HTERT RPE-1 (cell line): ENCODE results near the gene LRRC27.
"Not testable (repeated sequence)": the region's sequence is repeated elsewhere in the genome, so short reads cannot be mapped to it uniquely, and the experiment has no call there.

Source experiments
- in situ Hi-C: fragments of 300-500 bp; cut with MboI; formaldehyde crosslinking; loops from 4 replicates; pipeline ENCODE4 v1.14.3; 2020; ENCODE audit warnings: low sequenced_read_pairs

Gene LRRC27

GRCh38 chr10:132336064-132336746 is 4.2 kb downstream of the LRRC27 start:
- in situ Hi-C loops: no loop called here

DNA sequence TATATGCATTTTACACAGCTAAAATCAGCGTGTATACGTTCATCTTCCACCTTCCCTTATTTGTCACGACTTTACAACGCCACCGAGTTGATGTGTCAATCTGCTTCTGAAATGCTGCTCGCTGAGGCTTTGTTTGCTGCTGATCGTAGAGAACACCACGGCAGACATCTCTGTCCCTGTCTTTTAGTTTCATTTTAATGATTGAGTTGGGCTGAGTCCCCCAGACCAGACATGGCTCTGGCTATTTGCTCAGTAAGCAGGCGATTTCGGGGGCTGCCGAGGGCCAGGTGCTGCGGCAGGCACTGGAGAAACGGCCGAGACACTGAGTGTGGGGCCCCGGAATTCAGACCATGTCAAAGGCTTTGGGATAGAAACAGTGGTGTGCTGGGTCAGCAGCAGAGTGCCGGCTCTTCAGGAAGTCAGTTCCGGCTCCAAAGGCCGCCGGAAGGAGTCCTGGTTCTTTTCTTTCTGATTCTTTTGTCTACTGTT is 5.0 kb downstream of the LRRC27 start:
- in situ Hi-C loops: no loop called here

GRCh38 chr10:132337854-132338253 is 5.9 kb downstream of the LRRC27 start:
- in situ Hi-C loops: not testable (repeated sequence)

- in situ Hi-C loops: no loop called here
Observed at GRCh38 chr10:132338876-132339275, 6.9 kb downstream of the LRRC27 start.

- in situ Hi-C loops: no loop called here
Observed at GRCh38 chr10:132339276-132339675, 7.3 kb downstream of the LRRC27 start.

- in situ Hi-C loops: no loop called here
Observed at GRCh38 chr10:132341017-132341416, 9.0 kb downstream of the LRRC27 start.

GRCh38 chr10:132341781-132342180 is 9.8 kb downstream of the LRRC27 start:
- in situ Hi-C loops: no loop called here

- in situ Hi-C loops: no loop called here
Observed at GRCh38 chr10:132342553-132342952, 10.6 kb downstream of the LRRC27 start.

GRCh38 chr10:132344386-132344785 is 12.4 kb downstream of the LRRC27 start:
- in situ Hi-C loops: no loop called here

GRCh38 chr10:132345345-132345744 is 13.4 kb downstream of the LRRC27 start:
- in situ Hi-C loops: no loop called here

DNA sequence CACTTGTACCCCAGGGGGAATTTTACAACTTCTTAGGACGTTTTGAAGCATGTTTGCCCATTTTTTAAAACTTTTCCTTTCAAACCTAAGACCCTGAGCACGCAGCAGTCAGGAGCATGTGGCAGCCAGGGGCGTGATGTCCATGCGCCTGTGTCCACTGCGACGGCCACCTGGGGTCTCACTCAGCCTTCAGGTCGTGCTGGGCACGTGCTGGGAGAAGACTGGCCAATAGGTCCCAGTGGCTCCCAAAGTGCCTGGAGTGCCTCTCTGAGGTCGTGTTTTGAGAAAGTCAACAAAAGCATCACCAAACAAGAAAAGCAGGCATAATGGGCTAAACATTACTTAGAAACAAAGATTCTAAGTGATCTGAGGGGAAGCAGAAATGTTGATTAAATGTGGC is 14.8 kb downstream of the LRRC27 start:
- in situ Hi-C loops: no loop called here

- in situ Hi-C loops: no loop called here
Observed at GRCh38 chr10:132347211-132347930, 15.4 kb downstream of the LRRC27 start.

GRCh38 chr10:132347931-132348267 is 15.9 kb downstream of the LRRC27 start:
- in situ Hi-C loops: no loop called here

GRCh38 chr10:132349766-132350165 is 17.8 kb downstream of the LRRC27 start:
- in situ Hi-C loops: no loop called here

- in situ Hi-C loops: no loop called here
Observed at GRCh38 chr10:132350391-132350790, 18.4 kb downstream of the LRRC27 start.

GRCh38 chr10:132350946-132351345 is 19.0 kb downstream of the LRRC27 start:
- in situ Hi-C loops: no loop called here

GRCh38 chr10:132351611-132352010 is 19.6 kb downstream of the LRRC27 start:
- in situ Hi-C loops: no loop called here

- in situ Hi-C loops: not testable (repeated sequence)
Observed at GRCh38 chr10:132352462-132353308, 20.7 kb downstream of the LRRC27 start.

DNA sequence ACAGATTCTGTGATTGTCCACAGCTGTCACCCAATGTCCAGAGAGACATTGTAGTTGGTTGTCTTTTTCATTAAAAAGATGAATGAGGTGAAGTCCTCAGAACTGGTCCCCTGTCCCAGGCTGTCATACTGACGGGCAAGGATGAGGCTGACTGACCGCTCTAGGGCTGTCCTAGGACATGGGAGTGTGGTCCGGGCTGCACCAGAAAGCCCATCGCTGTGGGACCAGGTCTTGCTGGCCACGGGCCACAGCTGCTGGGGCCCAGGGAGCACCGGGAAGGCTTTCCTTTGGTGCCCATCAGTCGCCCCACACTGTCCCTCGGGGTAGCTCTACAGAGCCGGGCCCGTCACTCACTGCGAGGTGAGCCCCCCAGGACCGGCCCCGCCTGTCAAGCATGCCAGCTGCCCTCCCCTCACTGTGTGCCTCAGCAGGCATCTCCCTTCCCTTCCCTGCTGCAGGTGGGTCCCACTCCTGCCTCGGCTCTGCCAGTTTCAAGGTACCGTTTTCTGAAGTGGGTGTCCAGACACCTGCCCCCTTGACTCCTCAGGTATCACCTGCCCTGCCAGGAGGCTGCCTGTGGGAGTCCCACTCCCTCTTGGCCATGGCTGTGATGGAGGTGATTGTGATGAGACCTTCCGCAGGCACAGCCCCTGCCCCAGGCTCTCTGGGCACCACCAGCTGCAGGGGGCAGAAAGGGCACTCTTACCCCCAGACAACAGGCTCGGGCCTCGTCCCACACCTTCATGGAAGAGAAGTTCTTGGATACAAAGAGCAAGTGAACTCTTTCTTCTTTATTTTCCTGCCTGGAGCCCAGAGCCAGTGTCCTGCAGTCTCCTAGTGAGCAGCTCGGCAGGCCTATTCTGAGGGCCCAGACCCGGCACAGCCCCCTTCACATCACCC is 21.7 kb downstream of the LRRC27 start:
- in situ Hi-C loops: no loop called here

GRCh38 chr10:132354356-132355094 is 22.5 kb downstream of the LRRC27 start:
- in situ Hi-C loops: no loop called here
